WERI-Rb-1 (cell line): Measurements from ENCODE around the gene PKN2.
"Not testable (repeated sequence)": the region's sequence is repeated elsewhere in the genome, so short reads cannot be mapped to it uniquely, and the experiment has no call there.

ENCODE experiments used
- DNase-seq: peaks from one replicate; pipeline ENCODE4 v3.0.0-alpha.2; 2020
- H3K27ac ChIP-seq: fragments of 250-450 bp; sonication (Bioruptor Pico); 2 replicates; pipeline ENCODE4 v1.5.1; 2020; ENCODE audit warnings: mild to moderate bottlenecking, moderate library complexity
- H3K27me3 ChIP-seq: fragments of 250-450 bp; sonication (Bioruptor Pico); 2 replicates; pipeline ENCODE4 v1.5.1; 2021; ENCODE audit warnings: mild to moderate bottlenecking, low read depth, moderate library complexity; ENCODE audit not compliant: insufficient read depth, severe bottlenecking
- H3K36me3 ChIP-seq: fragments of 250-450 bp; sonication (Bioruptor Pico); 2 replicates; pipeline ENCODE4 v1.5.1; 2020; ENCODE audit warnings: mild to moderate bottlenecking, moderate library complexity
- H3K4me3 ChIP-seq: 2 replicates; pipeline ENCODE4 v1.5.1; 2011; ENCODE audit warnings: low read depth, mild to moderate bottlenecking, control low read depth, low read length
- H3K9me3 ChIP-seq: fragments of 250-450 bp; sonication (Bioruptor Pico); 2 replicates; pipeline ENCODE4 v1.5.1; 2021; ENCODE audit warnings: mild to moderate bottlenecking, moderate library complexity; ENCODE audit not compliant: severe bottlenecking
- TF ChIP-seq, protein P1 (sequence below): IDR thresholded peaks from 2 replicates; pipeline ENCODE4 v1.5.1; 2011; ENCODE audit warnings: low read depth, mild to moderate bottlenecking, control low read depth, inconsistent platforms, low read length

PKN2 gene

DNA sequence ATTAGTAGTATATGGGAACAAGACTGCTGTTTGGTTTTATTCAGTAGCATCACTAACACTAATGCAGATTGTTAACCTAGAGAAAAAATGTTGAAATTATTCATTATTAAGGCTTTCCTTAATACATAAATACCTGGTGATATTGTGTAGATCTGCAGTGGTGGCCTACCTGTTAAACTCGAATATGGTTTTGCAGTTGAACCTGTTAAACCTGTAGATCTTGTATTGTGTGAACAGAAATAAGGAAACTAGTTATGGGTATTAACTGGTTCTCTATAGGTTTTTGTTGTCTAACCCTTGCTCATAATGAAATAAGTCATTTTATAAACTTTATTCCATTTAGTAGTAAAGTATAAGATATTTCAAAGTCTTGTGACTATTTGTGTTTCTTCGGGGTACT, 23.9 kb downstream of the PKN2 start:
- H3K36me3 ChIP-seq, result peaks cover 24% of the 10 kb centered on the region
- no peak overlapping the region for H3K4me3 ChIP-seq
- no peak for DNase-seq
- no peak overlapping the region for H3K27ac ChIP-seq
- no peaks in the 10 kb centered on the region for H3K27me3 ChIP-seq
- no peaks in the 10 kb centered on the region for H3K9me3 ChIP-seq
- TF ChIP-seq, protein P1, sequence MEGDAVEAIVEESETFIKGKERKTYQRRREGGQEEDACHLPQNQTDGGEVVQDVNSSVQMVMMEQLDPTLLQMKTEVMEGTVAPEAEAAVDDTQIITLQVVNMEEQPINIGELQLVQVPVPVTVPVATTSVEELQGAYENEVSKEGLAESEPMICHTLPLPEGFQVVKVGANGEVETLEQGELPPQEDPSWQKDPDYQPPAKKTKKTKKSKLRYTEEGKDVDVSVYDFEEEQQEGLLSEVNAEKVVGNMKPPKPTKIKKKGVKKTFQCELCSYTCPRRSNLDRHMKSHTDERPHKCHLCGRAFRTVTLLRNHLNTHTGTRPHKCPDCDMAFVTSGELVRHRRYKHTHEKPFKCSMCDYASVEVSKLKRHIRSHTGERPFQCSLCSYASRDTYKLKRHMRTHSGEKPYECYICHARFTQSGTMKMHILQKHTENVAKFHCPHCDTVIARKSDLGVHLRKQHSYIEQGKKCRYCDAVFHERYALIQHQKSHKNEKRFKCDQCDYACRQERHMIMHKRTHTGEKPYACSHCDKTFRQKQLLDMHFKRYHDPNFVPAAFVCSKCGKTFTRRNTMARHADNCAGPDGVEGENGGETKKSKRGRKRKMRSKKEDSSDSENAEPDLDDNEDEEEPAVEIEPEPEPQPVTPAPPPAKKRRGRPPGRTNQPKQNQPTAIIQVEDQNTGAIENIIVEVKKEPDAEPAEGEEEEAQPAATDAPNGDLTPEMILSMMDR, result no peak

DNA sequence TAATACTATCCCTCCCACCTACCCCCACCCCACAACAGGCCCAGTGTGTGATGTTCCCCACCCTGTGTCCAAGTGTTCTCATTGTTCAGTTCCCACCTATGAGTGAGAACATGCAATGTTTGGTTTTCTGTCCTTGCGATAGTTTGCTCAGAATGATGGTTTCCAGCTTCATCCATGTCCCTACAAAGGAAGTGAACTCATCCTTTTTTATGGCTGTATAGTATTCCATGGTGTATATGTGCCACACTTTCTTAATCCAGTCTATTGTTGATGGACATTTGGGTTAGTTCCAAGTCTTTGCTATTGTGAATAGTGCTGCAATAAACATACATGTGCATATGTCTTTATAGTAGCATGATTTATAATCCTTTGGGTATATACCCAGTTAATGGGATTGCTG, 28.8 kb downstream of the PKN2 start:
- not testable (repeated sequence) for DNase-seq
- peaks cover 17% of the 10 kb centered on the region for H3K36me3 ChIP-seq

DNA sequence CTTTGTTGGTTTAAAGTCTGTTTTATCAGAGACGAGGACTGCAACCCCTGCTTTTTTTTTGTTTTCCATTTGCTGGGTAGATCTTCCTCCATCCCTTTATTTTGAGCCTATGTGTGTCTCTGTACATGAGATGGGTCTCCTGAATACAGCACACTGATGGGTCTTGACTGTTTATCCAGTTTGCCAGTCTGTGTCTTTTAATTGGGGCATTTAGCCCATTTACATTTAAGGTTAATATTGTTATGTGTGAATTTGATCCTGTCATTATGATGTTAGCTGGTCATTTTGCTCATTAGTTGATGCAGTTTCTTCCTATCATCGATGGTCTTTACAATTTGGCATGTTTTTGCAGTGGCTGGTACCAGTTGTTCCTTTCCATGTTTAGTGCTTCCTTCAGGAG, 32.5 kb downstream of the PKN2 start:
- not testable (repeated sequence) for DNase-seq, H3K9me3 ChIP-seq, H3K4me3 ChIP-seq

More for the DNA sequence above, 28.8 kb downstream of the PKN2 start:
- not testable (repeated sequence) for H3K9me3 ChIP-seq, H3K4me3 ChIP-seq, H3K27me3 ChIP-seq, H3K27ac ChIP-seq

DNA sequence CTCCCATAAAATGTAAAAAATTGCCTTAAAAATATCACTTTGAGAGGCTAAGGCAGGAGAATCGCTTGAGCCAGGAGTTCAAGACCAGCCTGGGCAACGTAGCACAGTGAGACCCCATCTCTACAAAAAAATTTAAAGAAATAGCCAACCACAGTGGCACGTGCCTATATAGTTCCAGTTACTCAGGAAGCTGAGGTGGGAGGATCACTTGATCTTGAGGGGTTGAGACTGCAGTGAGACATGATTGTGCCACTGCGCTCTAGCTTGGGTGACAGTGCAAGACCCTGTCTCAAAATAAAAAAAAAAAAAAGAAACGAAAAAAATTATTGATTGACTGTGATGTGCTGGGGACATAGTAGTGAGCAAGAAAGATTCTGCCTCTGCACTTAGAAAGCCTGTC, 38.4 kb downstream of the PKN2 start:
- no peak overlapping the region for H3K27ac ChIP-seq
- no peak for DNase-seq
- TF ChIP-seq, protein P1, result no peak
- no peaks in the 10 kb centered on the region for H3K27me3 ChIP-seq
- H3K4me3 ChIP-seq, result no peak overlapping the region
- H3K9me3 ChIP-seq, result no peaks in the 10 kb centered on the region
- H3K36me3 ChIP-seq, result peaks cover 6% of the 10 kb centered on the region

More for the DNA sequence above, 32.5 kb downstream of the PKN2 start:
- H3K36me3 ChIP-seq, H3K27me3 ChIP-seq, H3K27ac ChIP-seq: not testable (repeated sequence)

DNA sequence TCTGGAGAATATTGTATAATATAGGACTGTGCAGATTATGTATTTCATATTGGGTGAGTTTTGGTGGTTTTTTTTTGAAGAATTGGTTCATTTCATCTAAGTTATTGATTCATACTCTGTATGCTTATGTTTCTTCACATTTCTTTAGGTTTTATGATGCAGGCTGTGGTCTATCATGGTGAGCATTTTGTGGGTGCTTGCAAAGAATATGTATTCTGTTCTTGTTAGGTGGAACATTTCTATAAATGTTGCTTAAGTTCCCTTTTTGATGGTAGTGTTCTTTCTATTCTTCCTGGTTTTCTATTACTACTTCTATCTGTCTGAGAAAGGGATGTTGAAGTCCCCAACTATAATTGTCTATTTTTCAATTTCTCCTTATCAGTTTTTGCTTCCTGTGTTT, 42.6 kb downstream of the PKN2 start:
- Histone ChIP-seq H3K27me3 (no peaks in the 10 kb centered on the region), H3K27ac (no peak overlapping the region), H3K36me3 (peaks cover 16% of the 10 kb centered on the region), H3K9me3 (no peaks in the 10 kb centered on the region), H3K4me3 (no peak overlapping the region)
- TF ChIP-seq, protein P1, result no peak
- DNase-seq, result no peak

DNA sequence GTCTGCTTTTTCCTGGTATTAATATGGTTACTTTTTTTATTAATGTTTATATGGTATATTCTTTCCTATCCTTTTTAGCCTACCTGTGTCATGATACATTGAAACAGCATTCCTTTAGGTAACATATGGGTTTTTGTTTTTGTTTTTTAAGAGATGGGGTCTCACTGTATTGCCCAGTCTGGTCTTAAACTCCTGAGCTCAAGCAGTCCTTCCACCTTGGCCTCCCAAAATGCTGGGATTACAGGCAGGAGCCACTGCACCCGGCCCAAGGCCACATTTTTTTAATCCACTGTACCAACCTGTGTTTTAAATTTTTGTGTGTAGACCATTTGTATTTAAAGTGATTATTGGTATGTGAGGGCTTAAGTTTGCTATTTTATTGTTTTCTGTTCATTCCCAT, 43.1 kb downstream of the PKN2 start:
- H3K4me3 ChIP-seq, result no peak overlapping the region
- H3K27ac ChIP-seq, result no peak overlapping the region
- H3K36me3 ChIP-seq, result peaks cover 16% of the 10 kb centered on the region
- TF ChIP-seq, protein P1, result no peak
- no peak for DNase-seq
- H3K9me3 ChIP-seq, result no peaks in the 10 kb centered on the region
- no peaks in the 10 kb centered on the region for H3K27me3 ChIP-seq

DNA sequence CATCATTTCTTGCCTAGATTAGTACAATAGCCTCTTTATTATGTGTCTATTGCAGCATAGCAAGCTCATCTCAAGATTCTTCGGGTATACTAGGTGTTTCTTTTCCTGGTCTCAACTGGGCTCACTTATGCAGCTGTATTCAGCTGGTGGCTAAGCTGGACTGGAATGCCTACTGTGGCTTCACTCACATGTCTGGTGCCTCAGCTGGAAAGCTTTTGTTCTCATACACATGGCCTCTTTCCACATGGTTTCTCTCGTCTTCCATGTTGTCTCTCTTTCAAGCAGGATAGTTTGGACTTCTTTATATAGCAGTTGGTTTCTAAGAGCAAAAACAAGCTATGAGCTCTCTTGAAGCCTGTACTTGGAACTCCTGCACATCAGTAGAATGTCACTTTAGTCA, 45.2 kb downstream of the PKN2 start:
- H3K27ac ChIP-seq, result no peak overlapping the region
- H3K4me3 ChIP-seq, result no peak overlapping the region
- peaks cover 16% of the 10 kb centered on the region for H3K36me3 ChIP-seq
- no peaks in the 10 kb centered on the region for H3K9me3 ChIP-seq
- no peaks in the 10 kb centered on the region for H3K27me3 ChIP-seq
- no peak for DNase-seq
- TF ChIP-seq, protein P1, result no peak
